ENCODE results near the gene SMIM38. TPM values are rescaled to one million over a fixed set of nuclear protein-coding genes. Genes with fewer than 3 reads are reported as not detected.
A peak's percentile ranks its signal among the peaks of the same experiment; 100 is the strongest.

Gene SMIM38
- total RNA-seq, 1 donor from 2014 or later = not detected

GRCh38 chr11:69160296-69161116 is 4.8 kb downstream of the SMIM38 start:
- no peaks in the 10 kb centered on the region for H4K20me1 ChIP-seq (ENCODE audit: insufficient read depth, low read length)
- no peak overlapping the region for H3K4me3 ChIP-seq (ENCODE audit: insufficient read depth, low read depth, low read length)
- H3K9me3 Mint-ChIP-seq (ENCODE audit: unreplicated experiment) = peaks cover 14% of the 10 kb centered on the region
- H3K36me3 ChIP-seq (ENCODE audit: insufficient read depth, low read length) = no peaks in the 10 kb centered on the region
- H3K27ac ChIP-seq (ENCODE audit: low read depth, low read length) = no peak overlapping the region
- H3K4me1 ChIP-seq (ENCODE audit: insufficient read depth, low read length) = peaks cover 15% of the 10 kb centered on the region
- H3K27me3 Mint-ChIP-seq (ENCODE audit: low read depth, unreplicated experiment) = peaks cover 49% of the 10 kb centered on the region
- H3K4me2 ChIP-seq (ENCODE audit: low read length) = no peak overlapping the region
- DNase-seq (ENCODE audit: low read depth) (no peak), FAIRE-seq (no peak)
- H3K4me3 Mint-ChIP-seq (ENCODE audit: unreplicated experiment) = no peak overlapping the region
- no peaks in the 10 kb centered on the region for H3K9me3 ChIP-seq (ENCODE audit: insufficient read depth, low read depth, low read length)
- H3K4me1 Mint-ChIP-seq (ENCODE audit: low read depth, unreplicated experiment) = no peaks in the 10 kb centered on the region
- peaks cover 3% of the 10 kb centered on the region for H3K36me3 Mint-ChIP-seq (ENCODE audit: low read depth, unreplicated experiment)
- H2AFZ ChIP-seq (ENCODE audit: low read depth, low read length) = peak overlapping the region; percentile 20
- no peaks in the 10 kb centered on the region for H3K79me2 ChIP-seq (ENCODE audit: insufficient read depth, low read length)
- H3K27ac Mint-ChIP-seq (ENCODE audit: unreplicated experiment) = no peak overlapping the region
- H3K27me3 ChIP-seq (ENCODE audit: insufficient read depth, low read length) = no peaks in the 10 kb centered on the region
- no peak overlapping the region for H3K9ac ChIP-seq (ENCODE audit: low read length)
- TF ChIP-seq CTCF (IDR thresholded peaks at IDR 0.05; ENCODE audit: insufficient read depth, low read depth, low read length) (no peak), EZH2 (IDR thresholded peaks at IDR 0.05; ENCODE audit: insufficient read depth, low read length) (no peak)

GRCh38 chr11:69161117-69161407 is 5.3 kb downstream of the SMIM38 start:
- Histone ChIP-seq H4K20me1 (ENCODE audit: insufficient read depth, low read length) (no peaks in the 10 kb centered on the region), H3K36me3 (ENCODE audit: insufficient read depth, low read length) (no peaks in the 10 kb centered on the region), H3K4me1 (ENCODE audit: insufficient read depth, low read length) (peaks cover 17% of the 10 kb centered on the region), H3K79me2 (ENCODE audit: insufficient read depth, low read length) (no peaks in the 10 kb centered on the region), H3K9ac (ENCODE audit: low read length) (no peak overlapping the region), H2AFZ (ENCODE audit: low read depth, low read length) (peak overlapping the region; percentile 20), H3K4me3 (ENCODE audit: insufficient read depth, low read depth, low read length) (no peak overlapping the region), H3K4me2 (ENCODE audit: low read length) (no peak overlapping the region), H3K27ac (ENCODE audit: low read depth, low read length) (no peak overlapping the region), H3K27me3 (ENCODE audit: insufficient read depth, low read length) (no peaks in the 10 kb centered on the region), H3K9me3 (ENCODE audit: insufficient read depth, low read depth, low read length) (no peaks in the 10 kb centered on the region)
- Mint-ChIP-seq H3K36me3 (ENCODE audit: low read depth, unreplicated experiment) (peaks cover 3% of the 10 kb centered on the region), H3K4me3 (ENCODE audit: unreplicated experiment) (no peak overlapping the region), H3K4me1 (ENCODE audit: low read depth, unreplicated experiment) (no peaks in the 10 kb centered on the region), H3K27ac (ENCODE audit: unreplicated experiment) (no peak overlapping the region), H3K27me3 (ENCODE audit: low read depth, unreplicated experiment) (peaks cover 45% of the 10 kb centered on the region), H3K9me3 (ENCODE audit: unreplicated experiment) (peaks cover 14% of the 10 kb centered on the region)
- no peak for TF ChIP-seq EZH2 (IDR thresholded peaks at IDR 0.05; ENCODE audit: insufficient read depth, low read length)
- FAIRE-seq = no peak
- no peak for DNase-seq (ENCODE audit: low read depth)

- FAIRE-seq = no peak
- peaks cover 3% of the 10 kb centered on the region for H3K36me3 Mint-ChIP-seq (ENCODE audit: low read depth, unreplicated experiment)
Measured at GRCh38 chr11:69162505-69162904, 6.8 kb downstream of the SMIM38 start.

More at GRCh38 chr11:69162505-69162904, 6.8 kb downstream of the SMIM38 start:
- no peaks in the 10 kb centered on the region for H3K79me2 ChIP-seq (ENCODE audit: insufficient read depth, low read length)
- Mint-ChIP-seq H3K27ac (ENCODE audit: unreplicated experiment) (no peak overlapping the region), H3K4me1 (ENCODE audit: low read depth, unreplicated experiment) (peaks cover 7% of the 10 kb centered on the region), H3K4me3 (ENCODE audit: unreplicated experiment) (no peak overlapping the region), H3K9me3 (ENCODE audit: unreplicated experiment) (peaks cover 14% of the 10 kb centered on the region), H3K27me3 (ENCODE audit: low read depth, unreplicated experiment) (peaks cover 43% of the 10 kb centered on the region)
- H3K4me2 ChIP-seq (ENCODE audit: low read length) = no peak overlapping the region
- H3K9ac ChIP-seq (ENCODE audit: low read length) = no peak overlapping the region
- no peaks in the 10 kb centered on the region for H3K9me3 ChIP-seq (ENCODE audit: insufficient read depth, low read depth, low read length)
- no peak overlapping the region for H3K27ac ChIP-seq (ENCODE audit: low read depth, low read length)
- TF ChIP-seq EZH2 (IDR thresholded peaks at IDR 0.05; ENCODE audit: insufficient read depth, low read length) (no peak), CTCF (IDR thresholded peaks at IDR 0.05; ENCODE audit: insufficient read depth, low read depth, low read length) (no peak)
- H3K27me3 ChIP-seq (ENCODE audit: insufficient read depth, low read length) = no peaks in the 10 kb centered on the region
- peaks cover 16% of the 10 kb centered on the region for H3K4me1 ChIP-seq (ENCODE audit: insufficient read depth, low read length)
- no peak for DNase-seq (ENCODE audit: low read depth)
- H3K4me3 ChIP-seq (ENCODE audit: insufficient read depth, low read depth, low read length) = no peak overlapping the region
- no peaks in the 10 kb centered on the region for H4K20me1 ChIP-seq (ENCODE audit: insufficient read depth, low read length)
- H2AFZ ChIP-seq (ENCODE audit: low read depth, low read length) = no peak overlapping the region
- no peaks in the 10 kb centered on the region for H3K36me3 ChIP-seq (ENCODE audit: insufficient read depth, low read length)
